NCI-H1417 (cell line): ENCODE measurements around the gene ZNF25.
"Not testable (repeated sequence)": the region's sequence is repeated elsewhere in the genome, so short reads cannot be mapped to it uniquely, and the experiment has no call there.

Experiments
- DNase-seq, 3 experiments: peaks; one replicate each; lab custom pipeline; 2025; lab: John Stamatoyannopoulos, UW

ZNF25 gene

GRCh38 chr10:37976091-37976879 is at the start of gene ZNF25:
Gene ZNF25 (minus strand): TSS chr10:37976647. CDS start chr10:37971722, 4,925 bp downstream.
- DNase-seq = peak; percentile 95 to 99 (median 96)

- DNase-seq = no peak
These were observed 48.8 kb upstream of the ZNF25 start for GRCh38 chr10:38025283-38025682.

GRCh38 chr10:38019124-38019523 is 42.7 kb upstream of the ZNF25 start:
- DNase-seq = not testable (repeated sequence)

DNA sequence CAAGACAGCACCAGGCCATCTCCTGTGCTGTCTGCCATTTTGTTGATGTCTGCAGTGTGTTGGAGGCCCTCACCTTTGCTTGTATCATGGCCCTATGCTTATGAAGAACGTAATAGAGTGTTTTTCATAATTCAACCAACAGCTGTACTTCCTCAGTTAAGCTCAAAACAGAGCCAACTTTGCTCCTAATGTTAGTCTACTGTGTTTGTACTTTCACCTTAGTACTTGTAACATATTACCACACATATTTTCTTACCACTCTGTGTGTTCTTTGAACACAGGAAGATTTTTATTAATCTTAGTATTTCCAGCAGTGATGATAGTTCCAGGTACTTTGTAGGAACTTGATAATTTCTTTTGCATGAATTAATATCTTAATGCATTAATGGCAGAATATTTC is 39.9 kb upstream of the ZNF25 start:
- DNase-seq = no peak

- peak; percentile 85 to 95 (median 89) for DNase-seq
These were observed 33.9 kb upstream of the ZNF25 start, which contains the start of gene ZNF33A for GRCh38 chr10:38010119-38010903. Gene ZNF33A (plus strand): TSS chr10:38010675. CDS start chr10:38012342, 1,667 bp downstream.

- no peak for DNase-seq
These were observed 31.5 kb upstream of the ZNF25 start for GRCh38 chr10:38007991-38008390.

GRCh38 chr10:38007551-38007950 is 31.1 kb upstream of the ZNF25 start:
- no peak for DNase-seq

DNA sequence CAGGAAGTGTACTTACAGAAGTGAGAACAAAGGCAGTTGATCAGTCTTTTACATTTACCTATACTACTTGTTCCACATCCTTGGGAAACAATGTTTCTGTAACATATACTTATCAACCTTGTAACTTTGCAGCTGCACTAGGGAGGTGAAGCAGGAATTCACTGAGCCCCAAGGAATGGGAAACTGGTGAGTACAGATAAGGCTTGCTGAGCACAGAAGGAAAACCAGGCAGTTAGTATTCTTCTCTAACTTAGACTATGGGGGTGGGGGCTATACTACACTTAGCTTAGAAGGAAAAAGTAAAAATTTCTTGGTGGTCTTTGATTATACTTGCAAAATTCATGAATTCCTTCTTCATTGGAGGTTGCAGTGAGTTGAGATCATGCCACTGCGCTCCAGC is 27.1 kb upstream of the ZNF25 start:
- DNase-seq = no peak

GRCh38 chr10:38003026-38003425 is 26.6 kb upstream of the ZNF25 start:
- no peak for DNase-seq

- not testable (repeated sequence) for DNase-seq
These were observed 24.0 kb upstream of the ZNF25 start for GRCh38 chr10:38000474-38000873.

- not testable (repeated sequence) for DNase-seq
These were observed 22.5 kb upstream of the ZNF25 start for GRCh38 chr10:37998920-37999319.

DNA sequence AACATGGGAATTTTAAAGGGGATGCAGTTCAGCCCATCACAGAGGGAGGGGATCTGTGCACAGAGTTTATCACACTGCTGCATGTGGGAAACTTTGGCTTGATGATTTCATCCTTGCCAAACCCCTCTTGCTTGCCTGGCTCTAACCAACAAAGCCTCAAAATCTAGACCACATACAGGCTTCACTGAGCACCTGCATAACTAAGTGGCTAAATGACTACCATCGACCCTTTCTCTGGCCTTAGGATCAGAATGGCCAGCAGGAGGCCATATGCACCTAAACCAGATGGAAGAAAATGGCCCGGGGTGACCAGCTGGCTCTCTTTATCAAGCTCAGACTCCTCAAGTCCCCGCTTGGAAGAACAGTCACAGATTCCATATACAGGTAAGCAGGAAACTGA is 15.6 kb upstream of the ZNF25 start:
- DNase-seq = no peak

GRCh38 chr10:37991655-37992054 is 15.2 kb upstream of the ZNF25 start:
- DNase-seq = no peak

DNA sequence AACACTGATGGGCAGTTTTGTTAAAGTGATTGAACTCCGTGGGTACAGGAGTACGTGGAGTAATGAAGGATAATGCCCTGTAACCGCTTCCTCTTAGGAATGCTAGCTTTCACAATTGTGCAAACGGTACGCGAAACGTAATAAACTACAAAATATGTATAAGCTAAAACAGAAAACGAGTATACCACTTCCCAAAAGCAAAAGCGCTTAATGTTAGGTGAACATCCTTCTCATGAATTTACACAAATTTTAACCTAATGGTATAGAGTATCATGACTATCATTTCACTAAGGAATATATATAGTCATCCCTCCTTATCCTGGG is 395 bp upstream of the ZNF25 start:
- no peak for DNase-seq

DNA sequence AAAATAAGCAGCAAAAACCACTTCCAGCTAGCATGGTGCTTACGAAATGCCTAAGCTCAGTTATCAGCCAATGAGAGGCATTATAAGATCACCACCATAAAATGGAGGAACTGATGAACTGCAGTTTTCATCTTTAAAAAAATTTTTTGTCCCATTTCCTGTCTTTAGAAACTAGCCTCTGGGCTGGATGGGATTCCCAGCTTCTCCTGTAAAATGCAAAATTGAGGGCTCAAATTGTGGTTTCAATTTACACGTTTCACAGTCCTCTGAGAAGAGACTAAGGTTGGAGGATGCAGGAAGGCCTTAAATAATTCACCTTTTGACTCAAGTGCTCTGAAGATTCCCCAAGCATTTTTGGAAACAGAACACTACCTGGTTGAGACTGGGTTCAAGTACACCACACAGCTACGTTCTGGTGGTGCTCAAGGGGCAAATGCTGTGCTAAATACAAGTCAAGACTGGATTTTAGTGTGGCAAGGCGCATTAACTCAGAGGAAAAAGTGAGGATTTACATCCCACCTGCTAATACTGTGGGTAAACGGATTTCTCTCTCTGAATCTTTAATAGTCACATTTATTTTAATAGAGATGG is 951 bp downstream of the ZNF25 start:
- peak; percentile 7 to 64 (median 34) for DNase-seq

- no peak for DNase-seq
These were observed 4.1 kb downstream of the ZNF25 start for GRCh38 chr10:37972396-37972795.

- no peak for DNase-seq
These were observed 11.4 kb downstream of the ZNF25 start for GRCh38 chr10:37965006-37965405.

DNA sequence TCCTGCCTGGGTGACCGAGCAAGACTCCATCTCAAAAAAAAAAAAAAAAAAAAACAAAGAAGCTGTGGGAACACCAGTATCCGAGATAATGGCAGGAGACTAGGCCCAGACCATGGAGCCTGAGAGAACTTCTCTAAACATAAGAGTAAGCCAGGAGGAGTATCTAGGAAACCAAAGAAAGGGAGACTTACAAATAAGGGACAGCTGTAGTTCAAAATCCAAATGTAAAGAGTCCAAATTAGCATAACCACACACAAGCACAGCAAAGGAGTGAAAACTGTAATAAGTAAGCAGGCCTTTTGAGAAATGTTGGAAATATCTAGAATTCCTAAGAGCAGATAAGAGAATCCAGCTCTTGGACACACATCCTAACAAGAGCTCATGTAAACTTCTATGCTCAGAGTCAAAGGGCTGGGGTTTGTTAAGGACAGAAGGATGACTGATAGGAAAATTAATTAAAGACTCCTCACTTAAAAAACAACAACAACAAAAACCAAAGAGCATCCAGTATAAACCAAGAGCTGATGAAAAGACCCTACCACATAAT is 15.8 kb downstream of the ZNF25 start:
- no peak for DNase-seq

DNA sequence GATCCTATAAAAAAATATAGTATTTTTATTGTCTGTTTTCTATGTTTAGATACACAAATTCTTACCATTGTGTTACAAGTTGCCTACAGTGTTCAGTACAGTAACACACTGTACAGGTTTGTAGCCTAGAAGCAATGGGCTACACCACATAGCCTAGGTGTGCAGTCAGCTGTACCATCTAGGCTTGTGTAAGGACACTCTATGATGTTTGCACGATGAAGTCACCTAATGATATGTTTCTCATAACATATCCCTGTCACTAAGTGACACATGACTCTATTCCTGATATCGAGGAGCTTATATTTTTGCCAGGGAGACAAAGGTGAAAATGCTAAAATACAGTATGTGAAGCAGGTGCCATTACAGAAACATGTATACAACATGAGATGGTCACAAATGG is 18.6 kb downstream of the ZNF25 start:
- peak in 1 of 3 experiments; percentile 6 for DNase-seq

DNA sequence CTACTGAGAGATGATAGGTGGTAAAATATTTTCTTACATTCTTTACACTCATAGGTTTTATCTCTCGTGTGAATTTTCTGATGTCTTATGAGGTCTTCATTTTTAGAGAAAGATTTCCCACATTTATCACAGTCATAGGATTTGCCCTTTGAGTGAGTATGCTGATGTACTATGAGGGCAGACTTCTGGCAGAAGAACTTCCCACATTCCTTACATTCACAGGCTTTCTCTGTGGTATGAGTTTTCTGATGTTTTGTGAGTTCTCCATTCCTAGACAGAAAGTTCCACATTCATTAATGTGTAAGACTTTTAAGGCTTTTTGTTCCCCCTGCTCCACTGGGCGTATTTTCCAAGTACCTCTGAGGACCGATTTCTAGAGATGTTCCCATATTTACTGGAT is 23.5 kb downstream of the ZNF25 start:
- DNase-seq = no peak

GRCh38 chr10:37952043-37952755 is 24.2 kb downstream of the ZNF25 start:
- DNase-seq = no peak

GRCh38 chr10:37948210-37948609 is 28.2 kb downstream of the ZNF25 start:
- DNase-seq = no peak
